ENCODE data around the gene TINAGL1. TPM values are rescaled to one million over a fixed set of nuclear protein-coding genes. Genes with fewer than 3 reads are reported as not detected.

Gene TINAGL1
- total and polyA plus RNA-seq, 2 experiments from 2014 or later: 46.2 to 64.4 TPM

DNA sequence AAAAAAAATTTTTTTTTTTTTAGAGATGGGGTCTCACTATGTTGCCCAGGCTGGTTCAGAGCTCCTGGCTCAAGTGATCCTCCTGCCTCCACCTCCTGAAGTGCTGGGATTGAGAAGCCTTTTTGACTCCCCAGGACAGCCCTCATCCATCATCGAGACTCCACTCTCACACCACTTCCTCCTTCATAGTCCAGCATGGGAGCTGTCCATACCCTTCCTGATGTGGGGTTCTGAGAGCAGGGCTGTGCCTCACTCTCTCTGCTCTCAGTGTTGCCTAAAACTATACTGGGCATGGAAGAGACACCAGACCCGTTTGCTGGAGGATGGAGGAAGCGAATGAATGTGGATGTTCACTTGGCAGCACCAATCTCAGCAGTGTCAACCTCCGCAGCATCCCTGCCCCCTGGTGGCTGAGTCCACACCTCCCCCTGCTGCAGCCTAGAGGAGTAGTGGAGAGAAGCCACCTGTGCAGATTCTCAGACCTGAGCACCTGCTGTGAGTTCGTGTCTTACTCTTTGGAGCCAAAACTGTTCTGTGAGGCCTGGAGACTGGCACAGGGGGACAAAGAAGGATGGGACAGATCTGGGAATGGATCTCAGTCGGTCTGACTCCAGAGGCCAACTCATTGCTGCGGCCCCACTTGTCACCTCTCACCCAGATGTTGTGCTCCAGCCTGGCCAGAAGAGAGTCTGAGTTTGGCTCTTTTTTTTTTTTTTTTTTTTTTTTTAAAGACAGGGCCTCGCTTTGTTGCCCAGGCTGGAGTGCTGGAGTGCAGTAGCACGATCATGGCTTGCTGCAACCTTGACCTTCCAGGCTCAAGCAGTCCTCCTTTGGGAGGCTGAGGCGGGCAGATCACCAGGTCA is 17.7 kb downstream of the TINAGL1 start:
- Histone ChIP-seq H3K79me2 (no peaks in the 10 kb centered on the region), H3K27me3 (no peaks in the 10 kb centered on the region), H3K4me1 (ENCODE audit: insufficient read depth) (peaks cover 4% of the 10 kb centered on the region), H4K20me1 (ENCODE audit: insufficient read depth, poor library complexity, severe bottlenecking) (no peaks in the 10 kb centered on the region), H3K27ac (no peak overlapping the region), H3K9me3 (ENCODE audit: low read depth) (no peaks in the 10 kb centered on the region), H3K4me3 (no peak overlapping the region), H3K36me3 (replicated peaks; ENCODE audit: insufficient read depth, low read depth) (no peaks in the 10 kb centered on the region), H3K4me2 (no peak overlapping the region), H2AFZ (no peak overlapping the region), H3K9me2 (replicated peaks; ENCODE audit: insufficient read depth) (no peaks in the 10 kb centered on the region)
- peak; percentile 87 for DNase-seq (ENCODE audit: low spot score)
- TF ChIP-seq EZH2 (IDR thresholded peaks at IDR 0.05; ENCODE audit: borderline replicate concordance) (no peak), EZH2phosphoT487 (IDR thresholded peaks at IDR 0.05; ENCODE audit: low read depth, severe bottlenecking, unreplicated experiment) (no peak)
- TF ChIP-seq, protein P1, sequence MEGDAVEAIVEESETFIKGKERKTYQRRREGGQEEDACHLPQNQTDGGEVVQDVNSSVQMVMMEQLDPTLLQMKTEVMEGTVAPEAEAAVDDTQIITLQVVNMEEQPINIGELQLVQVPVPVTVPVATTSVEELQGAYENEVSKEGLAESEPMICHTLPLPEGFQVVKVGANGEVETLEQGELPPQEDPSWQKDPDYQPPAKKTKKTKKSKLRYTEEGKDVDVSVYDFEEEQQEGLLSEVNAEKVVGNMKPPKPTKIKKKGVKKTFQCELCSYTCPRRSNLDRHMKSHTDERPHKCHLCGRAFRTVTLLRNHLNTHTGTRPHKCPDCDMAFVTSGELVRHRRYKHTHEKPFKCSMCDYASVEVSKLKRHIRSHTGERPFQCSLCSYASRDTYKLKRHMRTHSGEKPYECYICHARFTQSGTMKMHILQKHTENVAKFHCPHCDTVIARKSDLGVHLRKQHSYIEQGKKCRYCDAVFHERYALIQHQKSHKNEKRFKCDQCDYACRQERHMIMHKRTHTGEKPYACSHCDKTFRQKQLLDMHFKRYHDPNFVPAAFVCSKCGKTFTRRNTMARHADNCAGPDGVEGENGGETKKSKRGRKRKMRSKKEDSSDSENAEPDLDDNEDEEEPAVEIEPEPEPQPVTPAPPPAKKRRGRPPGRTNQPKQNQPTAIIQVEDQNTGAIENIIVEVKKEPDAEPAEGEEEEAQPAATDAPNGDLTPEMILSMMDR (IDR thresholded peaks at IDR 0.05; ENCODE audit: poor library complexity): peak; percentile 75
- 59% methylated on average over 9 of the region's 10 CpGs for WGBS (ENCODE audit: low lambda C conversion rate, missing lambda C conversion rate)

DNA sequence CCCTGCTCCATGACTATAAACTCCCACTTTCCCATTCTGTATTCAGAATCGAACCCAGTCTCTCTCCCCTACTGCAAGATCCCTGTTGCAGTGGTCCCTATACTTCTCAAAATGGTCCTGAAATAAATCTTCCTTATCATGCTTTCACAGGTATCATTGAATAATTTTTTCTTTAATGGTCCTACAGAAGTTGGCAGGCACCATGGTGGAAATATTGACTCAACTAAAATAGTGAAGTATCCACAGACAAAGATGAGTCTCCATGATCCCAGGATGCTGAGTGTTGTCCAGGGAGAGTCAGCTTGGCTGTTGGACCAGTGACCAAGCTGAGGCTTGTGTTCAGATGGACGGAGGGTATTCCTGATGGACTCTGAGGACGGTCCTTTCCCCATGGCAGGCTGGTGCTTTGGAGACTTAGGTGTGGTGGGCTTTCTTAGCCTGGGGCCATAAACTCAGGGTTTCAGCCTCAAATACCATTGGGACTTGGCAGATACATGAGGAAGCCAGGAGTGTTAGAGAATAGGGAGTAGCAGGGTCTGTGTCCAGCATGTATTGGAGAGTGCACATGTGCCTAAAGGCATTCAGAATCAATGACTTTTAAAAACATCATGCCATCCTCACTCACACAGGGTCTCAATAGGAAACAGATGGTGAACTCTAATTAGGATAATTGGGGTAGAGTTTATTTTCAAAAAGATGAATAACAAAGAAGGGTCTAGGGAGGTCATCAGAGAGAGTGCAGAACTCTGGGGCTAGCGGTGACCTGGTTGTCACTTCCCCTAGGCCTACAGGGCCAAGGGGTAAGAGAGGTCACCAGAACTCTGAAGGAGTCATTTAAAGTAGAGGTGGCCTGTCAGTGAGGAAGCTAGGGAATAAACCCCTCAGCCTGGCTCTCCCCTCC is 19.8 kb downstream of the TINAGL1 start:
- TF ChIP-seq EZH2 (IDR thresholded peaks at IDR 0.05; ENCODE audit: borderline replicate concordance) (no peak), EZH2phosphoT487 (IDR thresholded peaks at IDR 0.05; ENCODE audit: low read depth, severe bottlenecking, unreplicated experiment) (no peak)
- TF ChIP-seq, protein P1 (IDR thresholded peaks at IDR 0.05; ENCODE audit: poor library complexity): no peak
- Histone ChIP-seq H3K4me1 (ENCODE audit: insufficient read depth) (no peaks in the 10 kb centered on the region), H3K9me2 (replicated peaks; ENCODE audit: insufficient read depth) (no peaks in the 10 kb centered on the region), H3K27me3 (no peaks in the 10 kb centered on the region), H4K20me1 (ENCODE audit: insufficient read depth, poor library complexity, severe bottlenecking) (no peaks in the 10 kb centered on the region), H3K4me3 (no peak overlapping the region), H3K79me2 (no peaks in the 10 kb centered on the region), H3K9me3 (ENCODE audit: low read depth) (no peaks in the 10 kb centered on the region), H2AFZ (no peak overlapping the region), H3K4me2 (no peak overlapping the region), H3K36me3 (replicated peaks; ENCODE audit: insufficient read depth, low read depth) (no peaks in the 10 kb centered on the region), H3K27ac (no peak overlapping the region)
- DNase-seq (ENCODE audit: low spot score): no peak
- 86% methylated on average over 4 of the region's 4 CpGs for WGBS (ENCODE audit: low lambda C conversion rate, missing lambda C conversion rate)

DNA sequence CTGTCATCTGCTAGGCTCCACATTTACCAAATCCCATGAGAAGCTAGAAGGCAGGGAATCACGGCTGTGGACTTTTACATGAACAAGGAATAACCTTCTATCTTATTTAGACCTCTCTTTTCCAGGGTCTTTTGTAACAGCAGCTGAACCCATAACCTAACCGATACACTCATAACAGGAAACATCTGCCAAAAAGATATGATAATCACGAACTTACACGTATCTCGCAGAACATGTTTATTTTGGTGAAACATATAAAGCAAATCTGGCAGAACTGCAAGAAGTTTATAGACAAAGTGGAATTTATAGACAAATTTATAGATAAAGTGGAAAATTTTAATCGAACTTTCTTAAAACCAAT is 20.4 kb downstream of the TINAGL1 start:
- Histone ChIP-seq H3K9me2 (replicated peaks; ENCODE audit: insufficient read depth) (no peaks in the 10 kb centered on the region), H4K20me1 (ENCODE audit: insufficient read depth, poor library complexity, severe bottlenecking) (no peaks in the 10 kb centered on the region), H3K4me2 (no peak overlapping the region), H3K4me1 (ENCODE audit: insufficient read depth) (no peaks in the 10 kb centered on the region), H2AFZ (no peak overlapping the region), H3K36me3 (replicated peaks; ENCODE audit: insufficient read depth, low read depth) (no peaks in the 10 kb centered on the region), H3K79me2 (no peaks in the 10 kb centered on the region), H3K27me3 (no peaks in the 10 kb centered on the region), H3K27ac (no peak overlapping the region), H3K4me3 (no peak overlapping the region), H3K9me3 (ENCODE audit: low read depth) (no peaks in the 10 kb centered on the region)
- TF ChIP-seq EZH2 (IDR thresholded peaks at IDR 0.05; ENCODE audit: borderline replicate concordance): no peak
- TF ChIP-seq, protein P1 (IDR thresholded peaks at IDR 0.05; ENCODE audit: poor library complexity): no peak
- no peak for TF ChIP-seq EZH2phosphoT487 (IDR thresholded peaks at IDR 0.05; ENCODE audit: low read depth, severe bottlenecking, unreplicated experiment)
- 55% methylated on average over 6 of the region's 6 CpGs for WGBS (ENCODE audit: low lambda C conversion rate, missing lambda C conversion rate)
- DNase-seq (ENCODE audit: low spot score): no peak
